Measurements from ENCODE around the gene SLC39A8.

SLC39A8 gene

DNA sequence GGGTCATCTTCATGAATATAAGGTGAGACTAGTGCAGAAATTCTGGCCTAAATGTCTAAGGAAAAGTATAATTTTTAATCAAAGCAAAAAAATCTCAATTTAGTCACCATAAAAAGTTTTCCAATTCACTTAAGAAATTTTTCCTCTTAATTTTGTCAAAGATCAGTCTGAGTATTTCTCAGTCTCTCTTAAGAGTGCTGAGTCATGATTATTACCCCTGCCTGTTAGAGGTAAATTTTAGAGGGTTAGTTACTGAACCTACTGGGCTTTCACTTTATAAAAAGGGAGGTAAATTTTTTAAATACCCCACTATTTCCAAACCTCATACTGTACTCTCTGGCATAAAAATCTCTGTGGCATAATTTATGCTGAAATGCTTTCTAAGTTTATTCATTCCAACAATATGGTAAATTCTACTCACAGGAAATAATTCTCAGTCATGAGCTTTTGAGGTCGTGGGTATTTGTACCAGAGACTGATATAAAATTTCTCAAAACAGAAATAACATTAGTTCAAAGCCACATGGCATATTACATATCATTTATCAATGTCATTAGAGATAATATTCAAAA, 122.4 kb downstream of the SLC39A8 start:
- no peak for DNase-seq

- no peak for DNase-seq
Measured at GRCh38 chr4:102219129-102219528, 126.2 kb downstream of the SLC39A8 start.

- no peak for DNase-seq
Measured at GRCh38 chr4:102218656-102219055, 126.6 kb downstream of the SLC39A8 start.

DNA sequence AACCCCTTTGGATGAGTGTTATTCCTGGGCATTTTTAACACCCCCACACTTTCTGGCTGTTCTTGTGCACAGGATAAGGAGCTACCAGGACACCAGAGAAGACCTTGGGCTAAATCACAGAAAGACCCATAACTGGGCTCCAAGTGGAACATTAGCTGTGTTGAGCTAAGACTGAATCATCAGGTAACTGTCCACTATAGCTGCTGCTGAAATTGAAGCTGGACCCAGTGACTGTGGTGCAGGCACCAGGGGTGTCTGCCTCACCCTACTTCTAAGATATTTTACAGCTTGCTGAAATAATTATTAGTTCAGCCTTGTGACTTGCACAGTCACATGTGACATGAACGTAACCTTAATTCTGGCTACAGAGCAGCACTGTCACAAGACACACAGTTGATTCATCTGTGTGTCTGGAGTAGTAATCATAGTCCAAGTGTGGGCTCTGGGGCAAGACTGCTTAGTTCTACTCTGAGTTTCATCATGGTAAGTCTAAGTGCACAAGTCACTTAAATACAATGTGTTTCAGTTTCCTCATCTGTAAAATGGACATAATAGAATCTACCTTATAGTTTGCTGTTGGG, 127.4 kb downstream of the SLC39A8 start:
- DNase-seq, result no peak

GRCh38 chr4:102217345-102217744, 127.9 kb downstream of the SLC39A8 start:
- no peak for DNase-seq

GRCh38 chr4:102216666-102217065, 128.6 kb downstream of the SLC39A8 start:
- no peak for DNase-seq

DNA sequence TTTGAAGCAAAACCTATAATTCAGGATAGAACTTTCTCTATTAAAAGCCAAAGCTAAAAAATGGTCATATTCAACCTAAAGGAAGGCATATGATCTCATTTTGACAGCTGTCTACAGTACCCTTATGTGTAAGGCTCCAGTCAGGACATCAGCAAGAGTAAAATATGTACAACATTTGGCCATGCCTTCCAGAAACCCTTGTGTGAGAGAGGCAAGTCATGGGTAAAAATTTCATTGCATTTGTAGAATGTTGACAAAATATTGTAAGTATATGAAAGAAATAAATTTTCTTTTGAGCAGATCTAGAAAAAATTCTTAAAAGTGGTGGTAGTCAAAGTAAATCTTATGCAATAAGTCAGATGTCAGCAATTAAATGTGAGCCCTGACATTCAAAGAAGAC, 132.3 kb downstream of the SLC39A8 start:
- no peak for DNase-seq

Data from DMS79 (cell line).